K562 (cell line): Measurements from ENCODE around the gene BLVRA. TPM values are rescaled to one million over a fixed set of nuclear protein-coding genes. Genes with fewer than 3 reads are reported as not detected.

ENCODE experiments used
- ATAC-seq: fragments of 200-7000 bp; cut with Tn5 transposase; 3 replicates; pipeline ENCODE4 v1.9.1; 2020; ENCODE audit warnings: moderate library complexity
- BruUV-seq: library from RNA; stranded (reverse); fragments of 400-500 nt; replicated peaks from 2 replicates; lab custom pipeline; 2021; lab: Mats Ljungman, UMichigan
- CTCF ChIA-PET: fragments of 300-600 bp; formaldehyde crosslinking; extraction: SDS; loops from one replicate; lab custom pipeline; 2021; ENCODE audit warnings: low intra/inter-chr PET ratio; lab: Yijun Ruan, JAX
- POLR2A ChIA-PET: fragments of 300-600, 350-650 bp; sonication (Branson Sonifier 250); formaldehyde crosslinking; extraction: SDS; loops from one replicate; lab custom pipeline; 2021; ENCODE audit warnings: antibody characterized with exemption, inconsistent platforms; lab: Yijun Ruan, JAX
- DNase-seq, 4 experiments: peaks; one replicate each; pipeline versions ENCODE4 v3.0.0 to v3.0.0-alpha.2; 2011 to 2018; ENCODE audit warnings: low spot score in 3 of 4, mixed read lengths in 3 of 4; ENCODE audit errors: extremely low read depth in 1 of 4
- FAIRE-seq: peaks from 2 replicates; lab custom pipeline; 2011; peaks lifted over from hg19 to GRCh38; lab: Jason Lieb, UNC
- H2AFZ ChIP-seq: 2 replicates; pipeline ENCODE4 v1.6.0; 2011; ENCODE audit warnings: low read depth, low read length, control low read depth, inconsistent platforms
- H3K27ac ChIP-seq: fragments of 200-600 bp; 3 replicates; pipeline ENCODE4 v1.8.0; 2011; ENCODE audit warnings: low read depth, mild to moderate bottlenecking, control low read depth, inconsistent platforms, low read length, moderate library complexity, mixed read lengths; ENCODE audit errors: extremely low read depth
- H3K27me3 ChIP-seq, 2 experiments: fragments of 300-600 bp in 1 of 2; 2 replicates in 1 of 2; 3 replicates in 1 of 2; pipeline versions ENCODE4 v1.6.0 to v1.8.0; 2011; ENCODE audit warnings: inconsistent platforms in 2 of 2, low read length in 2 of 2, mild to moderate bottlenecking in 1 of 2, mixed read lengths in 1 of 2, moderate library complexity in 1 of 2; ENCODE audit not compliant: control insufficient read depth in 2 of 2, insufficient read depth in 2 of 2
- H3K36me3 ChIP-seq: fragments of 300-600 bp; 3 replicates; pipeline ENCODE4 v1.8.0; 2011; ENCODE audit warnings: mild to moderate bottlenecking, low read length, inconsistent platforms; ENCODE audit not compliant: control insufficient read depth, insufficient read depth
- H3K4me1 ChIP-seq, 2 experiments: fragments of 200-600 bp in 1 of 2; replicated peaks in 1 of 2; 2 replicates in 1 of 2; 3 replicates in 1 of 2; pipeline versions ENCODE4 v1.5.1 to v1.8.0; 2011; ENCODE audit warnings: inconsistent platforms in 2 of 2, low read length in 2 of 2, mild to moderate bottlenecking in 1 of 2, mixed read lengths in 1 of 2, moderate library complexity in 1 of 2; ENCODE audit not compliant: control insufficient read depth in 2 of 2, insufficient read depth in 2 of 2
- H3K4me2 ChIP-seq: 2 replicates; pipeline ENCODE4 v1.6.1; 2011; ENCODE audit warnings: low read length, control low read depth, inconsistent platforms, mixed read lengths; ENCODE audit not compliant: insufficient read depth
- H3K4me3 ChIP-seq: fragments of 200-600 bp; sonication (generic), shearing (Covaris generic); 2 replicates; pipeline ENCODE4 v1.5.1; 2016; ENCODE audit warnings: control low read depth, inconsistent platforms
- H3K79me2 ChIP-seq: fragments of 200-600 bp; 3 replicates; pipeline ENCODE4 v1.8.0; 2011; ENCODE audit warnings: low read length, inconsistent platforms; ENCODE audit not compliant: control insufficient read depth, insufficient read depth
- H3K9ac ChIP-seq, 2 experiments: 2 replicates each; pipeline versions ENCODE4 v1.6.0 to v1.6.1; 2011; ENCODE audit warnings: low read depth in 2 of 2, low read length in 2 of 2, control low read depth in 1 of 2, inconsistent platforms in 1 of 2, mild to moderate bottlenecking in 1 of 2, mixed read lengths in 1 of 2; ENCODE audit not compliant: insufficient read depth in 1 of 2
- H3K9me1 ChIP-seq: one replicate; pipeline ENCODE4 v1.6.0; 2011; ENCODE audit warnings: inconsistent platforms, mild to moderate bottlenecking, low read length, moderate library complexity; ENCODE audit not compliant: control insufficient read depth, insufficient read depth
- H3K9me3 ChIP-seq: replicated peaks from 2 replicates; pipeline ENCODE4 v1.5.1; 2011; ENCODE audit warnings: low read depth, low read length, inconsistent platforms; ENCODE audit not compliant: control insufficient read depth, insufficient read depth
- H4K20me1 ChIP-seq: replicated peaks from 2 replicates; pipeline ENCODE4 v1.6.1; 2011; ENCODE audit warnings: low read length, inconsistent platforms, mixed read lengths; ENCODE audit not compliant: control insufficient read depth, insufficient read depth
- ATF7 ChIP-seq: fragments of 450-650 bp; IDR thresholded peaks from 2 replicates; pipeline ENCODE4 v1.7.1; 2014; ENCODE audit warnings: mild to moderate bottlenecking, moderate library complexity
- ELF2 ChIP-seq: fragments of 250-450 bp; sonication (Bioruptor Pico); IDR thresholded peaks from 2 replicates; pipeline ENCODE4 v1.5.0; 2021; ENCODE audit warnings: mild to moderate bottlenecking
- KLF16 ChIP-seq: IDR thresholded peaks from 2 replicates; pipeline ENCODE4 v1.6.1; 2016; ENCODE audit warnings: antibody characterized with exemption
- MECOM ChIP-seq: fragments of 250-450 bp; sonication (Bioruptor Pico); IDR thresholded peaks from 2 replicates; pipeline ENCODE4 v1.8.0; 2022; ENCODE audit warnings: inconsistent platforms
- NEUROD1 ChIP-seq: fragments of 150-350 bp; IDR thresholded peaks from 2 replicates; pipeline ENCODE4 v1.6.1; 2014; ENCODE audit warnings: borderline replicate concordance, low read length, low read depth; ENCODE audit not compliant: partially characterized antibody
- NRF1 ChIP-seq, 2 experiments: fragments of 450-650 bp; IDR thresholded peaks in 1 of 2; conservative IDR thresholded peaks in 1 of 2; 2 replicates each; pipeline ENCODE4 v1.6.1; 2014; ENCODE audit warnings: mild to moderate bottlenecking in 2 of 2
- STAT6 ChIP-seq: sonication (generic); formaldehyde crosslinking; IDR thresholded peaks from 2 replicates; pipeline ENCODE4 v1.8.1; 2023; ENCODE audit warnings: mild to moderate bottlenecking, missing genetic modification reagents
- YBX1 ChIP-seq: fragments of 450-650 bp; IDR thresholded peaks from 2 replicates; pipeline ENCODE4 v1.7.1; 2016; ENCODE audit warnings: mild to moderate bottlenecking
- ZBTB9 ChIP-seq: fragments of 450-650 bp; formaldehyde crosslinking; IDR thresholded peaks from 2 replicates; pipeline ENCODE4 v1.4.0; 2020; ENCODE audit warnings: mild to moderate bottlenecking, moderate library complexity
- ZNF197 ChIP-seq: fragments of 200-800 bp; sonication (Bioruptor generic); IDR thresholded peaks from 2 replicates; pipeline ENCODE4 v1.6.1; 2016; ENCODE audit warnings: low read depth, missing genetic modification characterization, missing compliant biosample characterization
- ZNF512 ChIP-seq: IDR thresholded peaks from 2 replicates; pipeline ENCODE4 v1.6.1; 2016; ENCODE audit warnings: missing genetic modification characterization, missing compliant biosample characterization
- WGBS: fragments of 100-300 bp; shearing (Covaris generic); methylation state at CpG from one replicate; pipeline ENCODE4 v1.1.6; 2016; ENCODE audit warnings: low coverage, mixed read lengths; ENCODE audit not compliant: insufficient coverage; ENCODE audit errors: missing lambda C conversion rate; 5-methylcytosine and 5-hydroxymethylcytosine counted together
- in situ Hi-C: fragments of 300-500 bp; cut with MboI; formaldehyde crosslinking; loops from 4 replicates; pipeline ENCODE4 v1.15.0; 2018; ENCODE audit warnings: inconsistent platforms, mixed read lengths
- intact Hi-C: fragments of 100-400 bp; cut with micrococcal nuclease; formaldehyde crosslinking; loops from 2 replicates; pipeline ENCODE4 v1.14.2; 2022
- polyA plus RNA-seq, 8 experiments: library from polyadenylated mRNA; depleted of rRNA in 4 of 8; stranded (reverse) in 5 of 8; unstranded in 3 of 8; fragments of >200 nt; fragmentation: Nextera tagmentation in 2 of 8; fragmentation: Illumina TruSeq in 1 of 8; extraction: Ambion mirVana in 2 of 8; extraction: Trizol in 1 of 8; gene quantifications; 2 replicates each; pipeline versions ENCODE4 v1.2.1 to v1.2.3, GENCODE V29; 2011 to 2014; ENCODE audit warnings: inconsistent platforms in 1 of 8, missing spikeins in 1 of 8
- total RNA-seq, 7 experiments: library from RNA; depleted of rRNA in 6 of 7; stranded (reverse); fragments of >200 nt in 6 of 7; fragmentation: Illumina TruSeq in 2 of 7; extraction: Trizol in 2 of 7; gene quantifications; 2 replicates each; pipeline versions ENCODE4 v1.2.1 to v1.2.3, GENCODE V29; 2011 to 2021; ENCODE audit warnings: low replicate concordance in 1 of 7
- TF ChIP-seq, protein P1 (sequence below): fragments of 250-450 bp; sonication (Bioruptor Pico); IDR thresholded peaks from 2 replicates; pipeline ENCODE4 v1.4.0; 2020; ENCODE audit warnings: mild to moderate bottlenecking
- TF ChIP-seq, protein P2 (sequence below), 2 experiments: IDR thresholded peaks; 2 replicates each; pipeline ENCODE4 v1.6.1; 2012; ENCODE audit warnings: improper control_type of control experiment in 2 of 2, low read depth in 2 of 2, low read length in 2 of 2, borderline replicate concordance in 1 of 2

BLVRA gene
- total and polyA plus RNA-seq, 9 of the 15 experiments (the other 6 are each of a cell fraction or from before 2014, with no cell fraction given) = 48.5 to 147 (median 61.5) TPM

- Histone ChIP-seq H3K27ac (peak overlapping the region; percentile 76; the same call in 2 of the 3 replicates), H3K36me3 (no peaks in the 10 kb centered on the region), H3K79me2 (0 out of 3 replicates have a peak, but pooled peaks cover 1% of the 10 kb centered on the region), H3K4me3 (no peak overlapping the region), H3K4me1 (peaks cover 12 to 24% of the 10 kb centered on the region in 2 experiments), H3K9me1 (no peaks in the 10 kb centered on the region), H3K9ac (peak overlapping the region in 1 of 2 experiments; percentile 11; a peak in 1 of 4 replicates), H4K20me1 (no peaks in the 10 kb centered on the region), H3K4me2 (peak overlapping the region; percentile 45; the same call in 1 of the 2 replicates), H3K27me3 (no peaks in the 10 kb centered on the region), H3K9me3 (no peaks in the 10 kb centered on the region), H2AFZ (peak overlapping the region; percentile 82)
- intact Hi-C loops (no loop called here), in situ Hi-C loops (no loop called here)
- no peak for FAIRE-seq
- ChIA-PET CTCF (no interaction called here), POLR2A (interaction anchor here (1.1 to 2.3 kb wide), 4 partner anchors 11 to 55 kb away, joined by 3 to 9 read pairs (median 3); no protein-coding TSS in a partner anchor)
- no peak for ATAC-seq
- WGBS = 100% methylated on average over 1 of the region's 1 CpG
- DNase-seq = no peak
- no TSS peak for BruUV-seq
- TF ChIP-seq KLF16 = no peak
- TF ChIP-seq, protein P1, sequence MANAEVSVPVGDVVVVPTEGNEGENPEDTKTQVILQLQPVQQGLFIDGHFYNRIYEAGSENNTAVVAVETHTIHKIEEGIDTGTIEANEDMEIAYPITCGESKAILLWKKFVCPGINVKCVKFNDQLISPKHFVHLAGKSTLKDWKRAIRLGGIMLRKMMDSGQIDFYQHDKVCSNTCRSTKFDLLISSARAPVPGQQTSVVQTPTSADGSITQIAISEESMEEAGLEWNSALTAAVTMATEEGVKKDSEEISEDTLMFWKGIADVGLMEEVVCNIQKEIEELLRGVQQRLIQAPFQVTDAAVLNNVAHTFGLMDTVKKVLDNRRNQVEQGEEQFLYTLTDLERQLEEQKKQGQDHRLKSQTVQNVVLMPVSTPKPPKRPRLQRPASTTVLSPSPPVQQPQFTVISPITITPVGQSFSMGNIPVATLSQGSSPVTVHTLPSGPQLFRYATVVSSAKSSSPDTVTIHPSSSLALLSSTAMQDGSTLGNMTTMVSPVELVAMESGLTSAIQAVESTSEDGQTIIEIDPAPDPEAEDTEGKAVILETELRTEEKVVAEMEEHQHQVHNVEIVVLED (CRISPR knock-in tag) = no peak
- no peak for TF ChIP-seq ATF7
- no peak for TF ChIP-seq ZBTB9
- TF ChIP-seq YBX1 = no peak
- no peak for TF ChIP-seq ZNF197 (CRISPR knock-in tag)
- TF ChIP-seq STAT6 = no peak
- no peak for TF ChIP-seq NRF1 (conservative IDR thresholded peaks at IDR 0.05 in 1 of 2, IDR thresholded peaks at IDR 0.05 in 1 of 2)
- TF ChIP-seq NEUROD1 = no peak
- TF ChIP-seq, protein P2, sequence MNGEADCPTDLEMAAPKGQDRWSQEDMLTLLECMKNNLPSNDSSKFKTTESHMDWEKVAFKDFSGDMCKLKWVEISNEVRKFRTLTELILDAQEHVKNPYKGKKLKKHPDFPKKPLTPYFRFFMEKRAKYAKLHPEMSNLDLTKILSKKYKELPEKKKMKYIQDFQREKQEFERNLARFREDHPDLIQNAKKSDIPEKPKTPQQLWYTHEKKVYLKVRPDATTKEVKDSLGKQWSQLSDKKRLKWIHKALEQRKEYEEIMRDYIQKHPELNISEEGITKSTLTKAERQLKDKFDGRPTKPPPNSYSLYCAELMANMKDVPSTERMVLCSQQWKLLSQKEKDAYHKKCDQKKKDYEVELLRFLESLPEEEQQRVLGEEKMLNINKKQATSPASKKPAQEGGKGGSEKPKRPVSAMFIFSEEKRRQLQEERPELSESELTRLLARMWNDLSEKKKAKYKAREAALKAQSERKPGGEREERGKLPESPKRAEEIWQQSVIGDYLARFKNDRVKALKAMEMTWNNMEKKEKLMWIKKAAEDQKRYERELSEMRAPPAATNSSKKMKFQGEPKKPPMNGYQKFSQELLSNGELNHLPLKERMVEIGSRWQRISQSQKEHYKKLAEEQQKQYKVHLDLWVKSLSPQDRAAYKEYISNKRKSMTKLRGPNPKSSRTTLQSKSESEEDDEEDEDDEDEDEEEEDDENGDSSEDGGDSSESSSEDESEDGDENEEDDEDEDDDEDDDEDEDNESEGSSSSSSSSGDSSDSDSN (IDR thresholded peaks at IDR 0.05; ENCODE audit: borderline replicate concordance in 1 of 2, low read depth in 2 of 2, low read length in 2 of 2) = no peak
- TF ChIP-seq MECOM (CRISPR knock-in tag) = no peak
- 0 out of 2 replicates have a peak, but pooled peaks have one; percentile 38 for TF ChIP-seq ELF2
- peak; percentile 35; the same call in 1 of the 2 replicates for TF ChIP-seq ZNF512 (tag)
Observed at GRCh38 chr7:43735403-43735801, 23.1 kb upstream of the BLVRA start.
